NB4 (cell line): ENCODE measurements around the gene THSD7B.

Experiments
- DNase-seq: peaks from one replicate; pipeline ENCODE4 v3.0.0; 2010; ENCODE audit warnings: low read depth
- H3K4me3 ChIP-seq: one replicate; pipeline ENCODE4 v1.5.1; 2011; ENCODE audit warnings: mild to moderate bottlenecking, low read depth, low read length, moderate library complexity
- CTCF ChIP-seq: IDR thresholded peaks from one replicate; pipeline ENCODE4 v1.5.1; 2012; ENCODE audit warnings: low read depth, low read length
- MAX ChIP-seq: IDR thresholded peaks from 2 replicates; pipeline ENCODE4 v1.6.1; 2011; ENCODE audit warnings: low read depth, low read length
- MYC ChIP-seq: IDR thresholded peaks from 2 replicates; pipeline ENCODE4 v1.6.1; 2011; ENCODE audit warnings: low read depth, low read length
- POLR2A ChIP-seq: IDR thresholded peaks from 2 replicates; pipeline ENCODE4 v1.6.1; 2011; ENCODE audit warnings: mild to moderate bottlenecking; ENCODE audit not compliant: insufficient read length; ENCODE audit errors: extremely low read depth

The THSD7B gene

GRCh38 chr2:137175246-137175645, 409.9 kb downstream of the THSD7B start:
- no peak for TF ChIP-seq CTCF
- no peak for TF ChIP-seq MYC
- TF ChIP-seq POLR2A, result no peak
- TF ChIP-seq MAX, result no peak
- H3K4me3 ChIP-seq, result no peak overlapping the region
- no peak for DNase-seq

- peak; percentile 21 for DNase-seq
- no peak for TF ChIP-seq CTCF
- TF ChIP-seq MYC, result no peak
- no peak for TF ChIP-seq MAX
- TF ChIP-seq POLR2A, result no peak
- no peak overlapping the region for H3K4me3 ChIP-seq
Measured at GRCh38 chr2:137178951-137179377, 413.6 kb downstream of the THSD7B start.

- TF ChIP-seq MAX, result no peak
- no peak for TF ChIP-seq CTCF
- TF ChIP-seq MYC, result no peak
- no peak for TF ChIP-seq POLR2A
- no peak for DNase-seq
- no peak overlapping the region for H3K4me3 ChIP-seq
Measured at GRCh38 chr2:137179542-137179941, 414.2 kb downstream of the THSD7B start.

- no peak for TF ChIP-seq MAX
- no peak for TF ChIP-seq POLR2A
- no peak for TF ChIP-seq MYC
- no peak for TF ChIP-seq CTCF
- DNase-seq, result no peak
- no peak overlapping the region for H3K4me3 ChIP-seq
Measured at GRCh38 chr2:137180012-137180411, 414.7 kb downstream of the THSD7B start.

GRCh38 chr2:137181370-137181769, 416.0 kb downstream of the THSD7B start:
- no peak for DNase-seq
- no peak for TF ChIP-seq POLR2A

GRCh38 chr2:137182071-137182470, 416.7 kb downstream of the THSD7B start:
- DNase-seq, result no peak
- no peak for TF ChIP-seq POLR2A
- TF ChIP-seq MAX, result no peak
- no peak for TF ChIP-seq MYC
- TF ChIP-seq CTCF, result no peak

More at GRCh38 chr2:137181370-137181769, 416.0 kb downstream of the THSD7B start:
- no peak overlapping the region for H3K4me3 ChIP-seq

More at GRCh38 chr2:137182071-137182470, 416.7 kb downstream of the THSD7B start:
- no peak overlapping the region for H3K4me3 ChIP-seq
